Central memory CD8-positive, alpha-beta T cell (primary cell): ENCODE data around the gene PDE5A.
"Not testable (repeated sequence)": the region's sequence is repeated elsewhere in the genome, so short reads cannot be mapped to it uniquely, and the experiment has no call there.

Experiments
- ATAC-seq: fragments of 150-1000 bp; cut with Tn5 transposase; replicated peaks from 2 replicates; pipeline ENCODE4 v1.10.0; 2022; ENCODE audit warnings: mild to moderate bottlenecking, moderate FRiP score, moderate number of reproducible peaks; ENCODE audit not compliant: poor library complexity, severe bottlenecking; ENCODE audit errors: extremely low read depth
- DNase-seq, 2 donors: peaks; one replicate each; pipeline ENCODE4 v3.0.0; 2021; ENCODE audit warnings: low spot score in 2 of 2
- H3K27ac Mint-ChIP-seq: one replicate; pipeline ENCODE4 v1.8.0; 2022; ENCODE audit warnings: low read depth, mild to moderate bottlenecking, moderate library complexity, mixed read lengths
- H3K27me3 Mint-ChIP-seq: one replicate; pipeline ENCODE4 v1.8.0; 2022; ENCODE audit warnings: mixed read lengths
- H3K36me3 Mint-ChIP-seq: one replicate; pipeline ENCODE4 v1.8.0; 2022; ENCODE audit warnings: mild to moderate bottlenecking, moderate library complexity, mixed read lengths; ENCODE audit not compliant: insufficient read depth
- H3K4me1 Mint-ChIP-seq: one replicate; pipeline ENCODE4 v1.8.0; 2022; ENCODE audit warnings: mixed read lengths
- H3K4me3 Mint-ChIP-seq: one replicate; pipeline ENCODE4 v1.8.0; 2022; ENCODE audit warnings: mild to moderate bottlenecking, moderate library complexity, mixed read lengths
- H3K9me3 Mint-ChIP-seq: one replicate; pipeline ENCODE4 v1.8.0; 2022; ENCODE audit warnings: mixed read lengths

Gene PDE5A

GRCh38 chr4:119498527-119498926 is 130.1 kb downstream of the PDE5A start:
- ATAC-seq (no peak), DNase-seq (no peak)
- Mint-ChIP-seq H3K27me3 (no peaks in the 10 kb centered on the region), H3K36me3 (peaks cover 32% of the 10 kb centered on the region), H3K9me3 (no peaks in the 10 kb centered on the region), H3K27ac (no peak overlapping the region), H3K4me3 (no peak overlapping the region), H3K4me1 (no peaks in the 10 kb centered on the region)

GRCh38 chr4:119493886-119494285 is 134.7 kb downstream of the PDE5A start:
- H3K4me3 Mint-ChIP-seq = no peak overlapping the region
- no peak for DNase-seq
- ATAC-seq = no peak
- H3K4me1 Mint-ChIP-seq = no peaks in the 10 kb centered on the region
- no peaks in the 10 kb centered on the region for H3K9me3 Mint-ChIP-seq
- H3K27ac Mint-ChIP-seq = no peak overlapping the region
- H3K27me3 Mint-ChIP-seq = no peaks in the 10 kb centered on the region
- peaks cover 23% of the 10 kb centered on the region for H3K36me3 Mint-ChIP-seq

- ATAC-seq (no peak), DNase-seq (no peak)
- H3K4me3 Mint-ChIP-seq = no peak overlapping the region
- H3K4me1 Mint-ChIP-seq = no peaks in the 10 kb centered on the region
- H3K36me3 Mint-ChIP-seq = peaks cover 19% of the 10 kb centered on the region
- H3K27ac Mint-ChIP-seq = no peak overlapping the region
- no peaks in the 10 kb centered on the region for H3K9me3 Mint-ChIP-seq
- no peaks in the 10 kb centered on the region for H3K27me3 Mint-ChIP-seq
Observed at GRCh38 chr4:119493419-119493818, 135.2 kb downstream of the PDE5A start.

- Mint-ChIP-seq H3K27ac (no peak overlapping the region), H3K27me3 (no peaks in the 10 kb centered on the region), H3K4me1 (no peaks in the 10 kb centered on the region), H3K4me3 (no peak overlapping the region), H3K9me3 (no peaks in the 10 kb centered on the region), H3K36me3 (peaks cover 15% of the 10 kb centered on the region)
- no peak for ATAC-seq
- DNase-seq = no peak
Observed at GRCh38 chr4:119490335-119490734, 138.3 kb downstream of the PDE5A start.

- H3K9me3 Mint-ChIP-seq = peaks cover 5% of the 10 kb centered on the region
- peaks cover 4% of the 10 kb centered on the region for H3K4me1 Mint-ChIP-seq
- no peaks in the 10 kb centered on the region for H3K27me3 Mint-ChIP-seq
- no peak for ATAC-seq
- H3K27ac Mint-ChIP-seq = no peak overlapping the region
- H3K4me3 Mint-ChIP-seq = no peak overlapping the region
- peaks cover 15% of the 10 kb centered on the region for H3K36me3 Mint-ChIP-seq
- no peak for DNase-seq
Observed at GRCh38 chr4:119489305-119489704, 139.3 kb downstream of the PDE5A start.

- Mint-ChIP-seq H3K27ac (no peak overlapping the region), H3K9me3 (peaks cover 12% of the 10 kb centered on the region), H3K36me3 (peaks cover 18% of the 10 kb centered on the region), H3K27me3 (no peaks in the 10 kb centered on the region), H3K4me1 (peaks cover 6% of the 10 kb centered on the region), H3K4me3 (no peak overlapping the region)
- no peak for DNase-seq
- no peak for ATAC-seq
Observed at GRCh38 chr4:119480331-119480730, 148.3 kb downstream of the PDE5A start.

- Mint-ChIP-seq H3K4me1 (peaks cover 6% of the 10 kb centered on the region), H3K27me3 (no peaks in the 10 kb centered on the region), H3K4me3 (no peak overlapping the region), H3K27ac (no peak overlapping the region), H3K9me3 (peaks cover 12% of the 10 kb centered on the region), H3K36me3 (peaks cover 16% of the 10 kb centered on the region)
- DNase-seq (no peak), ATAC-seq (no peak)
Observed at GRCh38 chr4:119479835-119480234, 148.8 kb downstream of the PDE5A start.

- peaks cover 2% of the 10 kb centered on the region for H3K4me1 Mint-ChIP-seq
- H3K27me3 Mint-ChIP-seq = no peaks in the 10 kb centered on the region
- peaks cover 8% of the 10 kb centered on the region for H3K9me3 Mint-ChIP-seq
- ATAC-seq (no peak), DNase-seq (no peak)
- no peak overlapping the region for H3K4me3 Mint-ChIP-seq
- peaks cover 15% of the 10 kb centered on the region for H3K36me3 Mint-ChIP-seq
- H3K27ac Mint-ChIP-seq = no peak overlapping the region
Observed at GRCh38 chr4:119479180-119479808, 149.3 kb downstream of the PDE5A start.

GRCh38 chr4:119478446-119479179 is 150.0 kb downstream of the PDE5A start:
- Mint-ChIP-seq H3K36me3 (peaks cover 12% of the 10 kb centered on the region), H3K9me3 (peaks cover 6% of the 10 kb centered on the region), H3K27ac (no peak overlapping the region), H3K4me1 (no peaks in the 10 kb centered on the region), H3K27me3 (no peaks in the 10 kb centered on the region), H3K4me3 (no peak overlapping the region)
- DNase-seq = no peak
- ATAC-seq = no peak

GRCh38 chr4:119477412-119478053 is 151.1 kb downstream of the PDE5A start:
- H3K9me3 Mint-ChIP-seq = peaks cover 4% of the 10 kb centered on the region
- H3K4me3 Mint-ChIP-seq = no peak overlapping the region
- no peaks in the 10 kb centered on the region for H3K27me3 Mint-ChIP-seq
- H3K36me3 Mint-ChIP-seq = peaks cover 13% of the 10 kb centered on the region
- H3K4me1 Mint-ChIP-seq = no peaks in the 10 kb centered on the region
- DNase-seq = no peak
- no peak overlapping the region for H3K27ac Mint-ChIP-seq
- ATAC-seq = no peak

- H3K27me3 Mint-ChIP-seq = no peaks in the 10 kb centered on the region
- no peak overlapping the region for H3K4me3 Mint-ChIP-seq
- ATAC-seq (no peak), DNase-seq (no peak)
- H3K36me3 Mint-ChIP-seq = peaks cover 22% of the 10 kb centered on the region
- no peaks in the 10 kb centered on the region for H3K4me1 Mint-ChIP-seq
- no peaks in the 10 kb centered on the region for H3K9me3 Mint-ChIP-seq
- no peak overlapping the region for H3K27ac Mint-ChIP-seq
Observed at GRCh38 chr4:119471259-119471658, 157.3 kb downstream of the PDE5A start.

GRCh38 chr4:119470737-119471063 is 157.9 kb downstream of the PDE5A start:
- not testable (repeated sequence) for H3K9me3 Mint-ChIP-seq, H3K27me3 Mint-ChIP-seq, H3K27ac Mint-ChIP-seq, H3K4me3 Mint-ChIP-seq, DNase-seq, ATAC-seq, H3K4me1 Mint-ChIP-seq
- peaks cover 24% of the 10 kb centered on the region for H3K36me3 Mint-ChIP-seq
